H7 (cell line): Measurements from ENCODE around the gene CTNNB1. TPM values are rescaled to one million over a fixed set of nuclear protein-coding genes. Genes with fewer than 3 reads are reported as not detected.

Experiments
- DNase-seq: peaks from one replicate; pipeline ENCODE4 v3.0.0; 2012
- H3K27me3 ChIP-seq: 2 replicates; pipeline ENCODE4 v1.6.0; 2011; ENCODE audit warnings: mild to moderate bottlenecking, low read length; ENCODE audit not compliant: control insufficient read depth, insufficient read depth
- H3K36me3 ChIP-seq: replicated peaks from 2 replicates; pipeline ENCODE4 v1.5.1; 2011; ENCODE audit warnings: low read length; ENCODE audit not compliant: control insufficient read depth, insufficient read depth
- H3K4me3 ChIP-seq: 2 replicates; pipeline ENCODE4 v1.5.1; 2011; ENCODE audit warnings: low read depth, mild to moderate bottlenecking, control low read depth, low read length, moderate library complexity; ENCODE audit not compliant: insufficient read depth
- total RNA-seq: library from RNA; depleted of rRNA; stranded (reverse); fragments of >200 nt; shearing (Covaris generic); gene quantifications from 2 replicates; pipeline ENCODE4 v1.2.3, GENCODE V29; 2014

CTNNB1 gene
- total RNA-seq, 1 experiment from 2014 or later: 740 TPM

DNA sequence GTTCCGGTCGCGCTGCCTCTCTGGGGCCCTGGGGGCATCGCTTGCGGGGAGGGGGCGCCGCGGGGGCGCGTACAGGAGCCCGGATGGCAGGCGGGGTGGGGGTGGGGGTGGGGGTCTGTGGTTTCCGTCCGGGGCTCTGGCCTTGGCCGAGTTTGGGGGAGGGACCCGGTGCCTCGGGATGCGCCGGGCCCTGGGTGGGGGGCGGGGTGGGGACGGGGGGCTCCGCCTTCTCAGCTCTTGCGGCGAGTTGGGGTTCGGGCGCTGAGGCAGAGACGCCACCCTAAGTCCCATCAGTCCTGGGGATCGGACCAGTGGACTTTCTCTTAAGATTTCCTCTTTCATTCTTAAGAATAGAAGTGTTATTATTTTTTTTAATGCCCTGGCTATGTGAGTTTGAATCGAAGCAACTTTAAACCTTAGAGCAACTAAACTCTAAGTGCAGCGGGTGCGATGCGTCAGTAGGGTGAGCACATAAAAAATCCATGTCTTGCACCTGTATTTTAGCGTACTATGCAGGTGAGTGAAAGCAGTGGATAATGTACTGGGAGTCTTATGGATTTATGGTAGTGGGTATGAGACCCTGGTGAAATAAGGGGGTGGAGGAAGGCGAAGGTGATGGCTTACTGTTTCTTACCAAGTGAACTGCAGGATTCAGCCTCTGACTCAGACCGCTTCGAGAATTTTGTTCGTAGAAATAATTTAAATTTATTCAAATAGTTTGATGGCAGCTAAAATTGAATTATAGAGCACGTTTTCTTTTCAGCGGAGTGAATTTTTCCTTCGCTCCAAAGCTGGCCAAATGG is 762 bp downstream of the CTNNB1 start:
- peak; percentile 89 for DNase-seq
- H3K27me3 ChIP-seq: no peaks in the 10 kb centered on the region; the same call in 1 of the 2 replicates
- no peaks in the 10 kb centered on the region for H3K36me3 ChIP-seq
- H3K4me3 ChIP-seq: peak overlapping the region; percentile 99

DNA sequence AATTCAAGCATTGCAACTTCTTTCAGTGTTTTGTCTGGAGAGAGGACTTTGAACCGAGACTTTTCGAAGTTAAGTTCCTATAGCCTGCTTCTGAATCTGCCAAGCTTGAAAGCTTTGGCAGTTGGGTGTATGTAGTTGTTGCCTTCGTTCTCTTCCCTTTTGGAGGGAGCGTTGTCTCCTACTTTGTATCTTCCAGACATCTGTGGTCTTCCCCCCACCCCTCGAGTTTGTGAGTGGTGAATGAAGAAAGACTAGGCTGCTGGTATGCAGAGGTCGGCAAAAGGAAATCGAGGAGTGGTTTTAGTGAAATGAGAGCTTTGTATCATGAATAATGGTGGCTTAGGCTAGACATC is 1.3 kb downstream of the CTNNB1 start:
- H3K27me3 ChIP-seq: no peaks in the 10 kb centered on the region; the same call in 1 of the 2 replicates
- no peaks in the 10 kb centered on the region for H3K36me3 ChIP-seq
- DNase-seq: peak; percentile 15
- peak overlapping the region; percentile 99 for H3K4me3 ChIP-seq

DNA sequence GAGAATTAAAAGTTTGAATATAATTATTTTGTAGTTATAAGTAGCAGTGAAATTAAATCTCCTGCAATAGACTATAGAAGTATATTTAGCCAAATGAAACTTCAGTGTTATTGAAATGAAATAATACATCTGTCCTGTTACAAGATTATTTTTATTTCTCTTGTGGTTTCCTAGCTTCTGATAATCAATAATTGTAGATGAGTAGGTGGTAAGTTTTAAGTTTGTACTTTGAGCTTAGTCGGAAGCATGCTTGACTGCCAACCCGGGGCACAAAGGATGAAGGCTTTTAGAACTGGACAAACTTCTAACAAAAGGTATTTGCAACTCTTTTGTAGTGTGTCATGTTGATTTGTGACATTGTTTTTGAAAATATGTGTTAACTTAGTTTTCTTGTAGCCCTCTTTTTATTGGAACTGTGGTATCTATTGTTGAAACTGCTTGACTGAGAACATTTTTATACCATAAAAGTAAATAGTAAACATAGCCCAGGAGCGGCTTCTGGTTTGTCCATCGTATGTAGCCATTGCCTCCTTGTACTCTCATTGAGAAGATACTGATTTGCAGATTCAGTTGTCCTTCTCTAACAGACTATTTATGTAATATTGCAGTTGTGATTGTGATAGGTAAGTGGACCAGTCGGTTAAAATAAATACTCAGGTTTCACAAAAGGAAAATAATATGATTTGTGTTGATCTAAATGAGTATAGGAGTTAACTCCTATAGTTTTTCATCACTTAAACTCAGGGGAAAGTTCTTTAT is 2.9 kb downstream of the CTNNB1 start:
- Histone ChIP-seq H3K36me3 (no peaks in the 10 kb centered on the region), H3K27me3 (no peaks in the 10 kb centered on the region; the same call in 1 of the 2 replicates), H3K4me3 (no peak overlapping the region; the same call in 1 of the 2 replicates)
- DNase-seq: no peak

DNA sequence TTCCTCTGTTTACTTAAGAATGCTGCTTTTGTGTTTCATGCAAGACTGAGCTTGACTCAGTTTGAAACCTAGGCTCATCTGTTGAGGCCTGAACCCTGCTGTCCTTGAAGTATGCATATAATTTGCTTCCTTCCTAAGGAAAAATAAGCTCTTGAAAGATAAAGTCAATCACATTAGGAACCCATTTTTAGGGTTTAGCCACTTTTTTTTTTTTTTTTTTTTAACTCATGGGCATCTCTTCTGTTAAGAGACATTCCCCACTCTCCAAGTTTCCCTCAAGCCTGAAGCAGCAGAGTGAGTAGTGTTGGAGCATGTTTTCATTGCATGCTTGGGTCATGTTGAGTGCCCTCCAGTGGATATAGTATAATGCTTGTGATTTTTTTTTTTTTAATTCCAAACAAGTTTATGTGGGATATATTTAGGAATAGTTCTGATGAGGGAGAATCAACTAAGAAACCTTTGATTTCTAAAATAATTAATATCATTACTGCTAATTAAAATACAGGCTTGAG is 3.6 kb downstream of the CTNNB1 start:
- DNase-seq: peak; percentile 30
- Histone ChIP-seq H3K36me3 (no peaks in the 10 kb centered on the region), H3K27me3 (no peaks in the 10 kb centered on the region; the same call in 1 of the 2 replicates), H3K4me3 (no peak overlapping the region)

DNA sequence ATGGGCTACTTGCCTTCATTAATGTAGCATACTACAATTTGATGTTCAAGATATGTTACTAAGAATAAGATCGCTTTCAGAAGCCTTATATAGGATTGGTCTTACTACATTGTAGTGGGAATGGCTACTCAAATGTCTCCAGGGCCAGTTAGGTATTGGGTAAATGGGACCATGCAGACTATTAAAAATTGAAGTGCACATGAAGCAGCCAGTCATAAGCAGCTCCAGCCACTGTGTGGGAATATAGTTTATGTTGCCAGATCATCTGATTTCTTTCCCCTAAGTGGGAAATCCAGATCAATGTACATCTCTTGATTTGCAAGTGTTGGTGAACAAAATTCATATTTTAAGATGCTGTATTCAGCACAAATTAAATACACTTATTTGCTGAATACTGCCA is 5.1 kb downstream of the CTNNB1 start:
- no peak for DNase-seq
- H3K4me3 ChIP-seq: no peak overlapping the region
- H3K36me3 ChIP-seq: no peaks in the 10 kb centered on the region
- no peaks in the 10 kb centered on the region for H3K27me3 ChIP-seq

DNA sequence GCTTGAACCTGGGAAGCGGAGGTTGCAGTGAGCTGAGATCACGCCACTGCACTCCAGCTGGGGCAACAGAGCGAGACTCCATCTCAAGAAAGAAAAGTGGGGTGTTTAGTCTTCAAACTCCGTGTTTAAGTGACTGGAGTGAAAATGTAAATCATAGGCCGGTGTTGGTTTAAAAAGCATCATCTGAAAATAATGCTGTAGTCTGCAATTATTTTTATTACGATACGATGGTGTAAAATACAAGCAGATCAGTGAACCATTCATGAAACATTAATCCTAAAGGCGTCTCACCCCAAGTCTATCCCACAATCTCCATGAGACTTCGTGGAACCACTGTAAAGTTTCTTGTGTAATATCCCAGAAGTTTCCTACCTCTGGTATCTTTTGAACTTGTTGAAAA is 6.3 kb downstream of the CTNNB1 start:
- Histone ChIP-seq H3K36me3 (no peaks in the 10 kb centered on the region), H3K27me3 (no peaks in the 10 kb centered on the region), H3K4me3 (no peak overlapping the region)
- no peak for DNase-seq

DNA sequence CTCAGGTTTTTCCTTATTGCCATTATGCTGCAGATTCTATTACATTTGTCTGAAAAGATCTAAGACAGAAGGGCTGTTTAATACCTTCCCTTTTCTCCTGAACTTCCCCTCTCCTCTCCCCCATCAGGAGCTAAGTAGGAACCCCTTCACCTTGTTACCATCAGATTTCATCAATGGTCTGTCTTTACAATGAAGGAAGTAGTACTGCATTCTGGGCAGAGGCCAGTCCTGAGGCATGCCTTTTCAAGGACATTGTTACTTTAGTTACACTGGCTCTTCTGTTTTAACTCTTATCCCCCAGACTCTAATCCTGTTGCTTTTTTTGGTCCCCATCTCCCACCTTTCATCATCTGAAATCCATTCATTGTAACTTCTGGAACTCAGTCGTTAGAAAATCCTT is 8.1 kb downstream of the CTNNB1 start:
- Histone ChIP-seq H3K27me3 (no peaks in the 10 kb centered on the region), H3K4me3 (no peak overlapping the region), H3K36me3 (no peaks in the 10 kb centered on the region)
- DNase-seq: no peak

DNA sequence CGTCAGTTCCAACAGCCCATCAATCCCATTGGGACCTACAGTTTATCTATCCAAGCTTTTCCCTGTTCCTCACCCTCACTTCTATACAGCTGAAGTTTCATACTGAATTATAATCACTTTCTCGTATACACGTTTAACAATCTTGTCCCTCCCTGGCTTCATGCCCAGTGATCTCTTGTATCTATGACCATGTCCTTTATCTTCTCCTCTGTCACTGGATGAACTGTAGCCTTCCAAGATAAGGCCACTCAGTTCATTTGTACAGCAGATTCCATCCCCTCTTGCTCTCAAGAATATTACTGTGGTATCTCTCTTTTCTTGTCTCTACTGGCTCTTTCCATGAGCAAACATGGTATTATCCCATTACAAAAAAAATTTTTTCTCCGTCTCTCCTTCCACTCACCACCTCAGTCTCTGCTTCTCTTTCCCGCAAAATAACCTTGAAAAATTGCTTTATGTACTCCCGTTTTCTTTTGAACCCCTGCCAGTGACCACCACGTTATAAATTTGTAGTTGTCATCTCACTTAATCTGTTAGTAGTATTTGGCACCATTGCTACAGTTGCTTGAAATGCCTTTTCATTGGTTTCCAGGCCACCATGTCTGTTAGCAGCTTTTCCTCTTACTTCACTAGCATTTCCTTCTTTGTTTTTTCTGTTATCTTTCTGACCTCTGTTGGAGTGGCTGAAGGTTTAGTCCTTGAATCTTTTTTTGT is 9.4 kb downstream of the CTNNB1 start:
- no peak for DNase-seq
- no peaks in the 10 kb centered on the region for H3K36me3 ChIP-seq
- H3K4me3 ChIP-seq: no peak overlapping the region
- H3K27me3 ChIP-seq: no peaks in the 10 kb centered on the region

DNA sequence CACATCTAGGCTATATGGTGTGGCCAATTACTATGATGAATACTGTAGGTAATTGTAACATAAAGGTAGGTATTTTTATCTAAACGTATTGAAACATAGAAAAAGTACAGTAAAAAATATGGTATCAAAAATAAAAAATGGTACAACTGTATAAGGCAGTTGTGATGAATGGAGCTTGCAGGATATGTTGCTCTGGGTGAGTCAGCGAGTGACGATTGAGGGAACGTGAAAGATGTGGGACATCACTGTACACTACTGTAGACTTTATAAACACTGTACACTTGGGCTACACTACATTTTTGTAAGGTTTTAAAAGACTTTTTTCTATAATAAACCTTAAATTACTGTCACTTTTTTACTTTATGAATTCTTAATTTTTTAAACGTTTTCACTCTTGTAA is 10.3 kb downstream of the CTNNB1 start:
- Histone ChIP-seq H3K27me3 (no peaks in the 10 kb centered on the region), H3K4me3 (no peak overlapping the region), H3K36me3 (no peaks in the 10 kb centered on the region)
- no peak for DNase-seq

DNA sequence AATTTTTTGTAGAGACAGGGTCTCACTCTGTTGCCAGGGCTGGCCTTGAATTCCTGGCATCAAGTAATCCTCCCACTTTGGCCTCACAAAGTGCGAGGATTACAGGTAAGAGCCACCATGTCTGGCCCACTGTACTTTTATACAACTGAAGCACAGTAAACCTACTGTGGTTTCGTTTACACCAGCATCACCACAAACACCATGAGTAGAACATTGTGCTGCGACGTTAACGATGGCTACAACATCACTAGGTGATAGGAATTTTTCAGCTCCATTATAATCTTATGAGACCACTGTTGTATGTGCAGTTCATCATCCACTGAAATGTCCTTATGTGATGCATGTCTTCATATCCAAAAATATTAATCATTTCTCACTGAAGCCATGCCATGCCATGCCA is 11.7 kb downstream of the CTNNB1 start:
- Histone ChIP-seq H3K27me3 (no peaks in the 10 kb centered on the region), H3K36me3 (no peaks in the 10 kb centered on the region), H3K4me3 (no peak overlapping the region)
- DNase-seq: no peak

DNA sequence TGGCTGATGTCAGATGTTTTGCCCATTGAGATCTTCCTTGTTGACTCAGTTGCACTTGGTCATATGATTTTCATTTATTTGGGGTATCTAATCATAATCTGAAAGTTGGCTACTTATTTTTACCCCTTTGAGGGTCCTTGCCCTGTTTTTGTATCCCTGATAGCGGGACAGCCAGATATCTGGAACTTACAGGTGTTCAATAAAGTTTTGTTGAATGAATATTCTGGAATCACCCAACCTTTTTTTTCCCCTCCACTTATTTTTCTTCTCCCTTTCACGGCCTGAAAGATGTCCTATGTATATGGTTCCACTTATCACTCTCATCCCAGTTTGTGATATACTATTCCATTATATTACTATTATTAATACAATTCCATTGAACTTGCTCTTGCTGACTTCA is 12.8 kb downstream of the CTNNB1 start:
- Histone ChIP-seq H3K36me3 (no peaks in the 10 kb centered on the region), H3K4me3 (no peak overlapping the region), H3K27me3 (no peaks in the 10 kb centered on the region)
- no peak for DNase-seq

DNA sequence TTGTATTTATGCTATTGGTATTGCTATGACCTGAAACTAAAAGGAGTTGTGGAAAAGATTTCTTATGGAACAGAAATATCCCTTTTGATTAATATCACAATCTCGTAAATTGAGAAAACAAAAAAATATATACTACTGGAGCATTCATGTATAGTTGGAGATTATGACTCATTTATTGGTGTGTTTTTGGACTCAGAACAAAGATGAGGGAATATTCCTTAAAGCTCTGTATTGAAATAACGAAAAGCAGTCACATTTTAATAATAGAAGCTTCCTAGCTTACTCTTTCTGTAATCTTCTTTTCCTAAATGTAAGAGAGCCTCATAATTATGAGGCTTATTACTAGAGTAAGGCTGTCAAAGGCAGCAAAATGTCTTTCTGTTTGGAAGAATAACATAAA is 14.3 kb downstream of the CTNNB1 start:
- H3K4me3 ChIP-seq: no peak overlapping the region

DNA sequence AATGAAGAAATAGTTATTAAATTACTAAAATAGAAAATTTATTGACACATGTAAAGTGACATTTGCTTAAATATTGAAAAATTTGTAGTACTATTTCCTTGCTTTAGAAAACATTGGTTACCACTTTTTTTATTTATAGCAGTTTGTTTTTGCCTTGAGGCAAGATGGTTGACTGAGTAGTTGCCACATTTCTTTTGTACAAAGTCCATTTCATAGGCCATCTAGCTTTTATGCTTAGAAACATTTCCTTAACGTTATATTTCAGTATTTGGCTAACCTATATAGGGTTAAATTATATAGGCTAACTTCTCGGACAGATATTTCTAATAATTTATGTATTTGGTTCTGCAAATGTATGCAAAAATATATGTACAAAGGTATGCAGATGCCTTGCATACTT is 17.1 kb downstream of the CTNNB1 start:
- DNase-seq: no peak
- H3K4me3 ChIP-seq: no peak overlapping the region
- no peaks in the 10 kb centered on the region for H3K27me3 ChIP-seq
- H3K36me3 ChIP-seq: no peaks in the 10 kb centered on the region

More for the DNA sequence above, 14.3 kb downstream of the CTNNB1 start:
- DNase-seq: no peak
- H3K27me3 ChIP-seq: no peaks in the 10 kb centered on the region
- no peaks in the 10 kb centered on the region for H3K36me3 ChIP-seq

DNA sequence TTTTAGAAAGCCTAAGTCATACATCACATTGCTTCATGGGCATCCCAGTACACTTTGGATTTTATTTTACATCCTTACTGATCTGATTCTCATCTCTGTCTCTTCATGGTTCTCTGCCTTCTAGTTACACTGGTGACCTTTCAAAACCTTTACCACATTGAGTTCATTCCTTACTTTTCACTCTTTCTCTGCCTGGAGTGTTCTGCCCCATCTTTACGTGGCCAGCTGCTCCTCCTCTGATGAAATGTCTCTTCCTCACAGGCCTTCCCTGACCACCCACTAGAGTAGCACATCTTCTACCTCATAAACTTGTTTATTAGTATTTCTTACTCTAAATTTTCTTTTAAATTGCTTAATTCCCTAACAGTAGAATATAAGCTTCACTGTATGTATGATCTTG is 17.7 kb downstream of the CTNNB1 start:
- H3K27me3 ChIP-seq: no peaks in the 10 kb centered on the region
- DNase-seq: no peak
- H3K4me3 ChIP-seq: no peak overlapping the region
- H3K36me3 ChIP-seq: no peaks in the 10 kb centered on the region
